KMS-11 (cell line): ENCODE results near the gene DDX31.

Experiments
- H2AFZ ChIP-seq: fragments of 200-600 bp; sonication (generic); 2 replicates; pipeline ENCODE4 v1.6.1; 2016; ENCODE audit warnings: antibody characterized with exemption, mixed run types, low read depth
- H3K27ac ChIP-seq: fragments of 200-600 bp; sonication (generic); 2 replicates; pipeline ENCODE4 v1.6.1; 2016; ENCODE audit warnings: mild to moderate bottlenecking, mixed run types
- H3K27me3 ChIP-seq: fragments of 200-600 bp; sonication (generic); 2 replicates; pipeline ENCODE4 v1.6.1; 2017; ENCODE audit warnings: mild to moderate bottlenecking, low read depth, mixed run types, moderate library complexity; ENCODE audit not compliant: insufficient read depth
- H3K36me3 ChIP-seq: fragments of 200-600 bp; sonication (generic); 2 replicates; pipeline ENCODE4 v1.6.1; 2017; ENCODE audit warnings: mild to moderate bottlenecking, mixed run types; ENCODE audit not compliant: insufficient read depth
- H3K4me1 ChIP-seq: fragments of 200-600 bp; sonication (generic); 2 replicates; pipeline ENCODE4 v1.6.1; 2016; ENCODE audit warnings: mild to moderate bottlenecking, low read depth, mixed run types; ENCODE audit not compliant: poor library complexity, severe bottlenecking
- H3K4me2 ChIP-seq: fragments of 200-600 bp; sonication (generic); 2 replicates; pipeline ENCODE4 v1.7.0; 2016; ENCODE audit warnings: mild to moderate bottlenecking, mixed run types
- H3K4me3 ChIP-seq: fragments of 200-600 bp; sonication (generic); IDR thresholded peaks from 2 replicates; pipeline ENCODE4 v1.6.1; 2017; ENCODE audit warnings: low read depth, low read length, mixed read lengths; ENCODE audit not compliant: insufficient read depth
- H3K79me2 ChIP-seq: fragments of 200-600 bp; sonication (generic); 2 replicates; pipeline ENCODE4 v1.6.1; 2016; ENCODE audit warnings: low read depth, mixed run types; ENCODE audit not compliant: insufficient read depth
- H3K9ac ChIP-seq: fragments of 200-600 bp; sonication (generic); 2 replicates; pipeline ENCODE4 v1.6.1; 2016; ENCODE audit warnings: mild to moderate bottlenecking, mixed run types
- H4K20me1 ChIP-seq: fragments of 200-600 bp; sonication (generic); 2 replicates; pipeline ENCODE4 v1.6.1; 2016; ENCODE audit warnings: mild to moderate bottlenecking, mixed run types; ENCODE audit not compliant: insufficient read depth
- TF ChIP-seq, protein P1 (sequence below): fragments of 200-600 bp; sonication (generic); conservative IDR thresholded peaks from 2 replicates; pipeline ENCODE4 v1.6.1; 2017; ENCODE audit warnings: low read depth, mild to moderate bottlenecking, antibody characterized with exemption, low read length, moderate library complexity, mixed read lengths

Gene DDX31

DNA sequence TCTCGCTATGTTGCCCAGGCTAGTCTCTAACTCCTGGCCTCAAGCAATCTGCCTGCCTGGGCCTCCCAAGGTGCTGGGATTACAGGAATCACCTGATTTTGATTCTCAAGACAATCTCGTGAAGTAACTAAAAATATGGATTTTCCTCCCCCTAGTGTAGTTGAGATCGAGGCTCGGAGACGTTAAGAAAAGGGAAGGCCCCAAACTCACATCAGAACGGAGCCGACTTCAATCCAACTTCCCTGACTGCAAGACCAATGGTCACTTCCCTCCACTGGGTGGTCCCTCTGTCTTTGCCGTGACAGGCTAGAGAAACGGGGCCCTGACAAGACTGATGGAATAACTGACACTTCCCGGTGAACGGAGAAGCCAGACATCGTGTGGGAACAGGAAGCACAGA lies 59.1 kb downstream of the DDX31 start:
- H3K36me3 ChIP-seq, result peaks cover 4% of the 10 kb centered on the region; the same call in 1 of the 2 replicates
- no peaks in the 10 kb centered on the region for H4K20me1 ChIP-seq
- TF ChIP-seq, protein P1, sequence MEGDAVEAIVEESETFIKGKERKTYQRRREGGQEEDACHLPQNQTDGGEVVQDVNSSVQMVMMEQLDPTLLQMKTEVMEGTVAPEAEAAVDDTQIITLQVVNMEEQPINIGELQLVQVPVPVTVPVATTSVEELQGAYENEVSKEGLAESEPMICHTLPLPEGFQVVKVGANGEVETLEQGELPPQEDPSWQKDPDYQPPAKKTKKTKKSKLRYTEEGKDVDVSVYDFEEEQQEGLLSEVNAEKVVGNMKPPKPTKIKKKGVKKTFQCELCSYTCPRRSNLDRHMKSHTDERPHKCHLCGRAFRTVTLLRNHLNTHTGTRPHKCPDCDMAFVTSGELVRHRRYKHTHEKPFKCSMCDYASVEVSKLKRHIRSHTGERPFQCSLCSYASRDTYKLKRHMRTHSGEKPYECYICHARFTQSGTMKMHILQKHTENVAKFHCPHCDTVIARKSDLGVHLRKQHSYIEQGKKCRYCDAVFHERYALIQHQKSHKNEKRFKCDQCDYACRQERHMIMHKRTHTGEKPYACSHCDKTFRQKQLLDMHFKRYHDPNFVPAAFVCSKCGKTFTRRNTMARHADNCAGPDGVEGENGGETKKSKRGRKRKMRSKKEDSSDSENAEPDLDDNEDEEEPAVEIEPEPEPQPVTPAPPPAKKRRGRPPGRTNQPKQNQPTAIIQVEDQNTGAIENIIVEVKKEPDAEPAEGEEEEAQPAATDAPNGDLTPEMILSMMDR, result no peak
- peaks cover 62% of the 10 kb centered on the region for H3K4me1 ChIP-seq
- H3K4me2 ChIP-seq, result no peak overlapping the region
- no peak overlapping the region for H2AFZ ChIP-seq
- no peak overlapping the region for H3K9ac ChIP-seq
- H3K79me2 ChIP-seq, result no peaks in the 10 kb centered on the region
- H3K4me3 ChIP-seq, result no peak overlapping the region
- no peaks in the 10 kb centered on the region for H3K27me3 ChIP-seq
- H3K27ac ChIP-seq, result no peak overlapping the region

DNA sequence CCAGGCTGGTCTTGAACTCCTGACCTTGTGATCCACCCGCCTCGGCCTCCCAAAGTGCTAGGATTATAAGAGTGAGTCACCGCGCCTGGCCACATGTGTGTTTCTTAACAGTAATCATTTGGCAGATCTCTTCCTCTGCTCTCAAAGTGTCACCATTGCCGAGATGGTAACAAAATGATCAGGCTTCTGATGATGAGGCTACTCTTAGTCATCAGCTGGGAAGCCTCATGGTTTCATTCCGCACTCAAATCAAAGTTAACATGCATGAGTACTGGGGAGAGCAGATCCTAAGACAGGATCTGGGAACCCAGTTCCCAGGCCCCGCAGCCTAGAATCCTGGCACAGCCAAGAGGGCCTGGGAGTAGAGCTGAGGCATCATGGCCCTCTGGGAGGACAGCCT lies 60.0 kb downstream of the DDX31 start:
- Histone ChIP-seq H3K4me2 (no peak overlapping the region), H4K20me1 (no peaks in the 10 kb centered on the region), H3K36me3 (peaks cover 4% of the 10 kb centered on the region; the same call in 1 of the 2 replicates), H3K4me1 (peaks cover 61% of the 10 kb centered on the region), H2AFZ (no peak overlapping the region), H3K79me2 (no peaks in the 10 kb centered on the region), H3K27me3 (no peaks in the 10 kb centered on the region), H3K27ac (no peak overlapping the region), H3K4me3 (no peak overlapping the region), H3K9ac (no peak overlapping the region)
- TF ChIP-seq, protein P1, result no peak

DNA sequence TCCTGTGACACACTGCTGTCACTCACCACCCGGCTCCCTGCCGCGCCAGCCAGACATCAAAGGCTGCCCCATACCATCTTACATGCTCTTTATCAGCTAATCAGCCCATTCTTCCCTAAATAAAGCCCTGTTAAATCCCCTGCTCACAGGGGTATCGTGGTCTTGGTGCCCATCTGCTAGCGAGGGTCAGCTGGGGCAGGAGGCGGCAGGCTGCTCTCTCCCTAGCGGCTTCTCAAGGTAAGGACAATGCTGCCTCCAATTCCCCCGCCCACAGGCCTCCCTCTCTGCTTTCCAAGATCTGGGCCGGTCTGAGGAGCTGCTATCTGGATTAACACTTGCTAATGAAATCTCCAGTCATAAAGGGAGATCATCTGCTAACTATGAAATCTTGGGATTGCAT lies 60.6 kb downstream of the DDX31 start:
- Histone ChIP-seq H3K79me2 (no peaks in the 10 kb centered on the region), H3K4me1 (peaks cover 61% of the 10 kb centered on the region), H3K36me3 (peaks cover 4% of the 10 kb centered on the region; the same call in 1 of the 2 replicates), H3K9ac (no peak overlapping the region), H3K4me3 (no peak overlapping the region), H3K27ac (no peak overlapping the region), H4K20me1 (no peaks in the 10 kb centered on the region), H3K27me3 (no peaks in the 10 kb centered on the region), H3K4me2 (no peak overlapping the region), H2AFZ (no peak overlapping the region)
- TF ChIP-seq, protein P1, result no peak

DNA sequence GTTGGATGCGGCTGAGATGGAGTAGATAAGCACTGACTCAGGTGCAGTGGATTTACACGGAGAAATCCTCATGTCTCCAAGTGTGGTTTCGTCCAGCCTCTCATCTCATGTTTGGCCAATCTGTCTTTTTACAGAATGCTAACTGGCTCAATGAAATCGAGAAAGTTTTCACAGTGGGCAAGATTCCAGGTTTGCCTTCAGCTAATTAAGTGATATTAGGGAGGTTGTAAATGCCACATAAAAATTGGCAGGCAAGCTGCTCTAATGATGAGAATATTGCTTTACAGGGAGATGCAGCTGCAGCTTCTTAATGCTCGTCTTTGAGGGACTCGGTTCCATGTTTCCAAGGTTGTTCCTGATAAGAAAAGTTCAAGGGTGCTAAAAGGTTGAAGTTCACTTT lies 63.7 kb downstream of the DDX31 start:
- peak overlapping the region; percentile 87 for H3K4me2 ChIP-seq
- no peak overlapping the region for H3K4me3 ChIP-seq
- H3K4me1 ChIP-seq, result peaks cover 70% of the 10 kb centered on the region
- H3K36me3 ChIP-seq, result peaks cover 8% of the 10 kb centered on the region; the same call in 1 of the 2 replicates
- H4K20me1 ChIP-seq, result no peaks in the 10 kb centered on the region
- H3K27me3 ChIP-seq, result no peaks in the 10 kb centered on the region
- H2AFZ ChIP-seq, result no peak overlapping the region
- H3K79me2 ChIP-seq, result no peaks in the 10 kb centered on the region
- H3K9ac ChIP-seq, result no peak overlapping the region
- peak overlapping the region; percentile 41; the same call in 1 of the 2 replicates for H3K27ac ChIP-seq
- TF ChIP-seq, protein P1, result no peak
